ENCODE measurements around the gene ANKFY1. TPM values are rescaled to one million over a fixed set of nuclear protein-coding genes. Genes with fewer than 3 reads are reported as not detected.

ANKFY1 gene
- total RNA-seq, 1 donor from 2014 or later = 37.9 TPM

- DNase-seq = no peak
These were observed 85.1 kb downstream of the ANKFY1 start for GRCh38 chr17:4178651-4179050.

- no peak for DNase-seq
These were observed 86.0 kb downstream of the ANKFY1 start for GRCh38 chr17:4177806-4178205.

GRCh38 chr17:4176808-4177472 lies 86.8 kb downstream of the ANKFY1 start:
- no peak for DNase-seq

GRCh38 chr17:4175921-4176807 lies 87.6 kb downstream of the ANKFY1 start:
- no peak for DNase-seq

- DNase-seq = no peak
These were observed 89.2 kb downstream of the ANKFY1 start for GRCh38 chr17:4174556-4174955.

- no peak for DNase-seq
These were observed 90.0 kb downstream of the ANKFY1 start for GRCh38 chr17:4173781-4174180.

- DNase-seq = no peak
These were observed 91.4 kb downstream of the ANKFY1 start for GRCh38 chr17:4172356-4172755.

- DNase-seq = no peak
These were observed 93.0 kb downstream of the ANKFY1 start for GRCh38 chr17:4170639-4171280.

GRCh38 chr17:4167786-4168185 lies 96.0 kb downstream of the ANKFY1 start:
- no peak for DNase-seq

- DNase-seq = no peak
These were observed 97.4 kb downstream of the ANKFY1 start for GRCh38 chr17:4166419-4166818.

- no peak for DNase-seq
These were observed 98.3 kb downstream of the ANKFY1 start for GRCh38 chr17:4165301-4166010.

GRCh38 chr17:4163951-4164350 lies 99.8 kb downstream of the ANKFY1 start:
- no peak for DNase-seq

- no peak for DNase-seq
These were observed 100.9 kb downstream of the ANKFY1 start for GRCh38 chr17:4162775-4163466.

GRCh38 chr17:4162321-4162720 lies 101.5 kb downstream of the ANKFY1 start:
- no peak for DNase-seq

GRCh38 chr17:4161967-4162305 lies 101.8 kb downstream of the ANKFY1 start:
- DNase-seq = no peak

- DNase-seq = no peak
These were observed 102.4 kb downstream of the ANKFY1 start for GRCh38 chr17:4161192-4161966.

GRCh38 chr17:4160294-4160859 lies 103.4 kb downstream of the ANKFY1 start:
- no peak for DNase-seq

GRCh38 chr17:4159761-4160160 lies 104.0 kb downstream of the ANKFY1 start:
- DNase-seq = no peak

GRCh38 chr17:4157618-4158333 lies 106.0 kb downstream of the ANKFY1 start:
- DNase-seq = no peak

- DNase-seq = no peak
These were observed 106.9 kb downstream of the ANKFY1 start for GRCh38 chr17:4156750-4157381.
